T-helper 1 cell treated with Interleukin-12 subunit alpha and Interleukin-12 subunit beta and Interleukin-4 antibody, amounts not matched to agents 30 ng/mL and 1 ng/mL, for 36 hours (primary cell): ENCODE results near the gene CEACAM7. TPM values are rescaled to one million over a fixed set of nuclear protein-coding genes. Genes with fewer than 3 reads are reported as not detected.

Source experiments
- intact Hi-C: fragments of 100-400 bp; cut with micrococcal nuclease; formaldehyde crosslinking; loops from one replicate; pipeline ENCODE4 v1.15.1; 2024
- total RNA-seq: library from RNA; stranded (reverse); gene quantifications from 2 replicates; pipeline ENCODE4 v1.2.3, GENCODE V29; 2022

Gene CEACAM7
- total RNA-seq, 1 donor from 2014 or later: not detected

GRCh38 chr19:41700381-41701195, 12.5 kb upstream of the CEACAM7 start:
- intact Hi-C loops: no loop called here

- intact Hi-C loops: no loop called here
Measured at GRCh38 chr19:41699968-41700323, 11.9 kb upstream of the CEACAM7 start.

DNA sequence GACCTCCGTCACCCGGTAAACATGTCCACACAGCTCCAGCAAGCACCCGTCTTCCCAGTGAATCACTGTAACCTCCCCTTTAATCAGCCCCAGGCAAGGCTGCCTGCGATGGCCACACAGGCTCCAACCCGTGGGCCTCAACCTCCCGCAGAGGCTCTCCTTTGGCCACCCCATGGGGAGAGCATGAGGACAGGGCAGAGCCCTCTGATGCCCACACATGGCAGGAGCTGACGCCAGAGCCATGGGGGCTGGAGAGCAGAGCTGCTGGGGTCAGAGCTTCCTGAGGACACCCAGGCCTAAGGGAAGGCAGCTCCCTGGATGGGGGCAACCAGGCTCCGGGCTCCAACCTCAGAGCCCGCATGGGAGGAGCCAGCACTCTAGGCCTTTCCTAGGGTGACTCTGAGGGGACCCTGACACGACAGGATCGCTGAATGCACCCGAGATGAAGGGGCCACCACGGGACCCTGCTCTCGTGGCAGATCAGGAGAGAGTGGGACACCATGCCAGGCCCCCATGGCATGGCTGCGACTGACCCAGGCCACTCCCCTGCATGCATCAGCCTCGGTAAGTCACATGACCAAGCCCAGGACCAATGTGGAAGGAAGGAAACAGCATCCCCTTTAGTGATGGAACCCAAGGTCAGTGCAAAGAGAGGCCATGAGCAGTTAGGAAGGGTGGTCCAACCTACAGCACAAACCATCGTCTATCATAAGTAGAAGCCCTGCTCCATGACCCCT, 11.3 kb upstream of the CEACAM7 start:
- intact Hi-C loops: no loop called here

DNA sequence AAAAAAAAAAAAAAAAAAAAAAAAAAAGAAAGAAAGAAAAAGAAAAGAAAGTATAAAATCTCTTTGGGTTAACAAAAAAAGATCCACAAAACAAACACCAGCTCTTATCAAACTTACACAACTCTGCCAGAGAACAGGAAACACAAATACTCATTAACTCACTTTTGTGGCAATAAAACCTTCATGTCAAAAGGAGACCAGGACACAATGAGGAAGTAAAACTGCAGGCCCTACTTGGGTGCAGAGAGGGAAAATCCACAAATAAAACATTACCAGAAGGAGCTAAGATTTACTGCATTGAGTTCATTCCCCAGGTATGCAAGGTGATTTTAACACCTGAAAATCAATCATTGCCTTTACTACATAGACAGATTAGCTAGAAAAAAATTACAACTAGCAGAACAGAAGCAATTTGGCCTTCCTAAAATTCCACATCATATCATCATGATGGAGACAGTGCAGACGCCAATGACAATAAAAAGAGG, 10.7 kb upstream of the CEACAM7 start:
- intact Hi-C loops: no loop called here

DNA sequence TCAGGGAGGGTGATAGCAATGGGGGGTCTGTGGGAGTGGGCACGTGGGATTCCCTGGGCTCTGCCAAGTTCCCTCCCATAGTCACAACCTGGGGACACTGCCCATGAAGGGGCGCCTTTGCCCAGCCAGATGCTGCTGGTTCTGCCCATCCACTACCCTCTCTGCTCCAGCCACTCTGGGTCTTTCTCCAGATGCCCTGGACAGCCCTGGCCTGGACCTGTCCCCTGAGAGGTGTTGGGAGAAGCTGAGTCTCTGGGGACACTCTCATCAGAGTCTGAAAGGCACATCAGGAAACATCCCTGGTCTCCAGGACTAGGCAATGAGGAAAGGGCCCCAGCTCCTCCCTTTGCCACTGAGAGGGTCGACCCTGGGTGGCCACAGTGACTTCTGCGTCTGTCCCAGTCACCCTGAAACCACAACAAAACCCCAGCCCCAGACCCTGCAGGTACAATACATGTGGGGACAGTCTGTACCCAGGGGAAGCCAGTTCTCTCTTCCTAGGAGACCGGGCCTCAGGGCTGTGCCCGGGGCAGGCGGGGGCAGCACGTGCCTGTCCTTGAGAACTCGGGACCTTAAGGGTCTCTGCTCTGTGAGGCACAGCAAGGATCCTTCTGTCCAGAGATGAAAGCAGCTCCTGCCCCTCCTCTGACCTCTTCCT, 9.3 kb upstream of the CEACAM7 start:
- intact Hi-C loops: no loop called here

GRCh38 chr19:41696402-41697197, 8.5 kb upstream of the CEACAM7 start:
- intact Hi-C loops: no loop called here

DNA sequence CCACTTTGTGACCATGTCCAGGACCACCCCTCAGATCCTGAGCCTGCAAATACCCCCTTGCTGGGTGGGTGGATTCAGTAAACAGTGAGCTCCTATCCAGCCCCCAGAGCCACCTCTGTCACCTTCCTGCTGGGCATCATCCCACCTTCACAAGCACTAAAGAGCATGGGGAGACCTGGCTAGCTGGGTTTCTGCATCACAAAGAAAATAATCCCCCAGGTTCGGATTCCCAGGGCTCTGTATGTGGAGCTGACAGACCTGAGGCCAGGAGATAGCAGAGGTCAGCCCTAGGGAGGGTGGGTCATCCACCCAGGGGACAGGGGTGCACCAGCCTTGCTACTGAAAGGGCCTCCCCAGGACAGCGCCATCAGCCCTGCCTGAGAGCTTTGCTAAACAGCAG, 7.7 kb upstream of the CEACAM7 start:
- intact Hi-C loops: no loop called here

DNA sequence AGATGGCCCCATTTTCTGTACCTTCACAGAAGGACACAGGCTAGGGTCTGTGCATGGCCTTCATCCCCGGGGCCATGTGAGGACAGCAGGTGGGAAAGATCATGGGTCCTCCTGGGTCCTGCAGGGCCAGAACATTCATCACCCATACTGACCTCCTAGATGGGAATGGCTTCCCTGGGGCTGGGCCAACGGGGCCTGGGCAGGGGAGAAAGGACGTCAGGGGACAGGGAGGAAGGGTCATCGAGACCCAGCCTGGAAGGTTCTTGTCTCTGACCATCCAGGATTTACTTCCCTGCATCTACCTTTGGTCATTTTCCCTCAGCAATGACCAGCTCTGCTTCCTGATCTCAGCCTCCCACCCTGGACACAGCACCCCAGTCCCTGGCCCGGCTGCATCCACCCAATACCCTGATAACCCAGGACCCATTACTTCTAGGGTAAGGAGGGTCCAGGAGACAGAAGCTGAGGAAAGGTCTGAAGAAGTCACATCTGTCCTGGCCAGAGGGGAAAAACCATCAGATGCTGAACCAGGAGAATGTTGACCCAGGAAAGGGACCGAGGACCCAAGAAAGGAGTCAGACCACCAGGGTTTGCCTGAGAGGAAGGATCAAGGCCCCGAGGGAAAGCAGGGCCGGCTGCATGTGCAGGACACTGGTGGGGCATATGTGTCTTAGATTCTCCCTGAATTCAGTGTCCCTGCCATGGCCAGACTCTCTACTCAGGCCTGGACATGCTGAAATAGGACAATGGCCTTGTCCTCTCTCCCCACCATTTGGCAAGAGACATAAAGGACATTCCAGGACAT, 7.0 kb upstream of the CEACAM7 start:
- intact Hi-C loops: loop anchor here (5.0 kb wide), 1 partner anchor 53 kb away; no protein-coding TSS in a partner anchor

DNA sequence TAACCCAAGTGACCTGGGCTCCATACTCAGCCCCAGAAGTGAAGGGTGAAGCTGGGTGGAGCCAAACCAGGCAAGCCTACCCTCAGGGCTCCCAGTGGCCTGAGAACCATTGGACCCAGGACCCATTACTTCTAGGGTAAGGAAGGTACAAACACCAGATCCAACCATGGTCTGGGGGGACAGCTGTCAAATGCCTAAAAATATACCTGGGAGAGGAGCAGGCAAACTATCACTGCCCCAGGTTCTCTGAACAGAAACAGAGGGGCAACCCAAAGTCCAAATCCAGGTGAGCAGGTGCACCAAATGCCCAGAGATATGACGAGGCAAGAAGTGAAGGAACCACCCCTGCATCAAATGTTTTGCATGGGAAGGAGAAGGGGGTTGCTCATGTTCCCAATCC, 6.1 kb upstream of the CEACAM7 start:
- intact Hi-C loops: loop anchor here (5.0 kb wide), 1 partner anchor 52 kb away; no protein-coding TSS in a partner anchor

- intact Hi-C loops: loop anchor here (5.0 kb wide), 1 partner anchor 49 kb away; no protein-coding TSS in a partner anchor
Measured at GRCh38 chr19:41691268-41691970, 3.3 kb upstream of the CEACAM7 start.

DNA sequence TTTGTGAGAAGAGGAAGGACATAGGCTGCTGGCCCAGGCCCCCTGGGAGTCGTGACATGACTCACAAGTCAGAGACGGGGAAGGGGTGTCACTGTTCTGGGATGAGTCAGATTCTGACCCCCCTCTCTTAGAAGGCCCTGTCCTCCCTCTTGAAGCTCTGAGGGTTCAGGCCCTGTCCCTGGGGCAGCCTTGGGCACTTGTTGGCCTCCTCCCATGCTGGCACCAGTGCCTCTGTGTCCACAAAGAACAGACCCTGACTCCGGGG, 2.7 kb upstream of the CEACAM7 start:
- intact Hi-C loops: loop anchor here (5.0 kb wide), 1 partner anchor 48 kb away; no protein-coding TSS in a partner anchor

- intact Hi-C loops: loop anchor here (5.0 kb wide), 1 partner anchor 48 kb away; no protein-coding TSS in a partner anchor
Measured at GRCh38 chr19:41689993-41690800, 2.1 kb upstream of the CEACAM7 start.

DNA sequence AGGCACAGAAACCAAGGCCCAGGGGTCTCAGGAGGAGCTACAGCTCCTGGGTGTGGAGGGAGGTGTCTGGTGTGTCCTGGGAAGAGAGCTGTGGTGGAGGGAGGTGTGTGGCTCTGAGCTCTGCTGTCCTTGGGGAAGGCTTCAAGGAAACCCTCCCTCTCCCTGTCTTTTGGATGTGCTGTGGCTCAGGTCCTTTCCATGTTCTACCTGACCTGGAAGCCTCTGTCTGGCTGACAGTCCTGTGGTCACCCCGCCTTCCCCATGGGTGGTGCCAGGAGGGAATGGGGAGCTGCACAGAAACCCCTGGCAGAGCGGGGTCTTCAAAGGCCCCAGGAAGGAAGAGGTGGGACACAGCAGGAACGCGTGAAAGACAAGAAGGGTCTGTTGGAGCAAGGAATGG, 617 bp upstream of the CEACAM7 start:
- intact Hi-C loops: no loop called here

DNA sequence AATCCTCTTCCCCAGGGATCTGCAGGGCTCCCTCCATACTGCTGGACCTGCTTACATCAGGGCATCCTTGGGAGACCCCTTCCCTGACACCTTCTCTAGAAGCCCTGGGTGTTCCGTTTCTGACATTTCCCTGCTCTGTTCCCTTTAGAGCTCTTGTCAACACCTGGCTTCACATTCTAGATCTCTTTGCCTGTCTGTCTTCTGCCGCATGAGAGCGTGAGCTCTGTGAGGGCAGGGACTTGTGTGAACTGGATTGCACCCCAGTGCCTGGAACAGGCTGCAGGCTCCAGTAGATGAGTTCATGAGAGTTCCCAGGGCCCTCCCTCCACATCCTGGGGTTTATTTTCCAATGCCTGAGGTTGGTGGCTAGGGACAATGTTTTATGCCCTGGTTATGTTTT, 651 bp downstream of the CEACAM7 start:
- intact Hi-C loops: no loop called here

- intact Hi-C loops: no loop called here
Measured at GRCh38 chr19:41682437-41682836, 5.6 kb downstream of the CEACAM7 start.

GRCh38 chr19:41671486-41671885, 16.6 kb downstream of the CEACAM7 start:
- intact Hi-C loops: no loop called here

GRCh38 chr19:41670755-41671154, 17.3 kb downstream of the CEACAM7 start:
- intact Hi-C loops: no loop called here

GRCh38 chr19:41668315-41668714, 19.8 kb downstream of the CEACAM7 start:
- intact Hi-C loops: no loop called here

DNA sequence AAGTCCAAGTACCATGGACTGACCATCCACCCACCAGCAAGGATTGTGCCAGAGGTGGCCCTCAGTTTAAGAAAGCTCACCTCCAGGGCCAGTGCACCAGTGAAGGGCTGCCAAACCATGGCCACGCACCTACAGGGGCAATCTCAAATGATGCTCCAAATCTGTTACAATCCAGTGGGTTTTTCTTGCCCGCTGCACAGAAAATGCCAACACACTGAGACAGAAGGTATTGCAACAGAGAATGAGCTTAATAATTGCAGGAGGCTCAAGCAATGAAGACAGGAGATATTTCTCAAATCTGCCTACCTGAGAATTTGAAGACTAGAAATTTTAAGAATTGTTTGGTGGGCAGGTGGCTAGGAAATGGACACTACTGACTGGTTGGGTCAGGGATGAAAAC, 22.0 kb downstream of the CEACAM7 start:
- intact Hi-C loops: no loop called here
